ENCODE results near the gene ERN1.
A peak's percentile ranks its signal among the peaks of the same experiment; 100 is the strongest.

Gene ERN1

GRCh38 chr17:64147110-64148016 lies 17.4 kb upstream of the ERN1 start:
- peaks cover 17% of the 10 kb centered on the region for H3K4me1 ChIP-seq (ENCODE audit: insufficient read depth, low read length)
- H3K4me3 ChIP-seq (ENCODE audit: low read depth in 1 of 2, low read length in 2 of 2) = peak overlapping the region in 1 of 2 donors; percentile 89
- H3K9ac ChIP-seq (ENCODE audit: low read length) = peak overlapping the region; percentile 65

GRCh38 chr17:64146418-64147109 lies 16.6 kb upstream of the ERN1 start:
- H3K4me3 ChIP-seq (ENCODE audit: low read depth in 1 of 2, low read length in 2 of 2) = peak overlapping the region; percentile 89 to 93
- H3K4me1 ChIP-seq (ENCODE audit: insufficient read depth, low read length) = peaks cover 17% of the 10 kb centered on the region
- H3K27me3 ChIP-seq (ENCODE audit: control insufficient read depth in 1 of 2, insufficient read depth in 2 of 2, low read length in 2 of 2) = no peaks in the 10 kb centered on the region
- H3K9ac ChIP-seq (ENCODE audit: low read length) = peak overlapping the region; percentile 65
- peak overlapping the region; percentile 97 for H3K27ac ChIP-seq (ENCODE audit: low read depth, low read length)
- peaks cover 19% of the 10 kb centered on the region for H3K36me3 ChIP-seq (ENCODE audit: insufficient read depth, low read length)
- no peaks in the 10 kb centered on the region for H3K9me3 ChIP-seq (ENCODE audit: low read length)

More at GRCh38 chr17:64147110-64148016, 17.4 kb upstream of the ERN1 start:
- Histone ChIP-seq H3K27ac (ENCODE audit: low read depth, low read length) (peak overlapping the region; percentile 97), H3K27me3 (ENCODE audit: control insufficient read depth in 1 of 2, insufficient read depth in 2 of 2, low read length in 2 of 2) (no peaks in the 10 kb centered on the region), H3K9me3 (ENCODE audit: low read length) (no peaks in the 10 kb centered on the region), H3K36me3 (ENCODE audit: insufficient read depth, low read length) (peaks cover 23% of the 10 kb centered on the region)

DNA sequence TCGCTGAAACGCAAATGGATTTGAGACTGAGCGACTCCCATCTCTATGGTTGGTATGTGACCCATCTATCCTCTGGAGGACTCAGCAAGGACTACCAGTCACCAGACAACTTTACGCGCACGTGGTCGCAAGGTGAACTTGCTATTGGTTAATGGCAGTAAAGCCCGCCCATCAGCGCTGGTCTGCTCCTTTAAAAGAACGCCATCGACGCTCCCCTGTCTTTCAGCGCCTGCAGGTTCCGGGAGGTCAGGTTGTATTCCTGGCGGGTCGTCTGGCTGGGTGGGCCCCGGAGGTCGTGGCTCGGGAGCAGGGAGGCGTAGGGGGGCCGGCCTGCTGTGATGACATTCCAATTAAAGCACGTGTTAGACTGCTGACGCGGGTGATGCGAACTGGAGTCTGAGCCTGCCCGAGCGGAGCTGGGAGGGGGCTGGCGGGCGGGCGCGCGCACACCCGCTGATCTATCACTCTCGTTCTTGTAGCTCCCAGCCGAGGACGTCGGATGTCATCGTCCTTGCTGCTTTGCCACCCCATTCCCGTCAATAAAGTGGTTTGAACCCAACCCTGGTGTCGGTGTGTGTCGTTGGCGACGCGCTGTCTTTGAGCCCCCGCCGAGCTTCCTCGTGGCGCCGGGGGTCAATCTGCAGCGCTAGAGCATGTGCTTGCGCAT lies 15.9 kb upstream of the ERN1 start:
- Histone ChIP-seq H3K4me3 (ENCODE audit: low read depth in 1 of 2, low read length in 2 of 2) (peak overlapping the region; percentile 89 to 93), H3K4me1 (ENCODE audit: insufficient read depth, low read length) (peaks cover 17% of the 10 kb centered on the region), H3K36me3 (ENCODE audit: insufficient read depth, low read length) (peaks cover 19% of the 10 kb centered on the region), H3K27me3 (ENCODE audit: control insufficient read depth in 1 of 2, insufficient read depth in 2 of 2, low read length in 2 of 2) (no peaks in the 10 kb centered on the region), H3K9me3 (ENCODE audit: low read length) (no peaks in the 10 kb centered on the region), H3K27ac (ENCODE audit: low read depth, low read length) (peak overlapping the region; percentile 97), H3K9ac (ENCODE audit: low read length) (peak overlapping the region; percentile 69)

DNA sequence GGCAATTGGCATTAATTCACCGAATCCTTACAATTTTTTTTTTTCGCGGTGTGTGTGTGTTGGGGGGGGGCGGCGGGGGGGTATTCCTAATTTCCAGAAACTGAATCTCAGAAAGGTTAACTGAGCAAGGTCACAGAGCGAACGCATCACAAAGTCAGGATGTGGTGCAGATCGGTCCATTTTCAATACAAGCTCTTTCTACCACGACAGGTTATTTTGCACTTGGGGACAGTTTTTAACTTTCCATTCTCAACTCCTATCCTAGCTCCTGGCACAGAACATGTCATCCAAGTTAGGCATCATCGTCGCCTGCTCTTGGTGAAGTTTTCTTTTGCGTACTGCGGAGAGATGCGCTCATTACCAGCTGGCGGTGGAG lies 15.4 kb upstream of the ERN1 start:
- H3K9me3 ChIP-seq (ENCODE audit: low read length) = no peaks in the 10 kb centered on the region
- H3K27ac ChIP-seq (ENCODE audit: low read depth, low read length) = peak overlapping the region; percentile 97
- peaks cover 14% of the 10 kb centered on the region for H3K36me3 ChIP-seq (ENCODE audit: insufficient read depth, low read length)
- H3K27me3 ChIP-seq (ENCODE audit: control insufficient read depth in 1 of 2, insufficient read depth in 2 of 2, low read length in 2 of 2) = no peaks in the 10 kb centered on the region
- peaks cover 17% of the 10 kb centered on the region for H3K4me1 ChIP-seq (ENCODE audit: insufficient read depth, low read length)
- H3K4me3 ChIP-seq (ENCODE audit: low read depth in 1 of 2, low read length in 2 of 2) = peak overlapping the region; percentile 89 to 93
- H3K9ac ChIP-seq (ENCODE audit: low read length) = peak overlapping the region; percentile 69

GRCh38 chr17:64139542-64139941 lies 9.6 kb upstream of the ERN1 start:
- H3K9ac ChIP-seq (ENCODE audit: low read length) = no peak overlapping the region
- no peaks in the 10 kb centered on the region for H3K36me3 ChIP-seq (ENCODE audit: insufficient read depth, low read length)
- no peak overlapping the region for H3K4me3 ChIP-seq (ENCODE audit: low read depth in 1 of 2, low read length in 2 of 2)
- H3K27ac ChIP-seq (ENCODE audit: low read depth, low read length) = no peak overlapping the region
- H3K4me1 ChIP-seq (ENCODE audit: insufficient read depth, low read length) = no peaks in the 10 kb centered on the region
- no peaks in the 10 kb centered on the region for H3K27me3 ChIP-seq (ENCODE audit: control insufficient read depth in 1 of 2, insufficient read depth in 2 of 2, low read length in 2 of 2)
- no peaks in the 10 kb centered on the region for H3K9me3 ChIP-seq (ENCODE audit: low read length)

DNA sequence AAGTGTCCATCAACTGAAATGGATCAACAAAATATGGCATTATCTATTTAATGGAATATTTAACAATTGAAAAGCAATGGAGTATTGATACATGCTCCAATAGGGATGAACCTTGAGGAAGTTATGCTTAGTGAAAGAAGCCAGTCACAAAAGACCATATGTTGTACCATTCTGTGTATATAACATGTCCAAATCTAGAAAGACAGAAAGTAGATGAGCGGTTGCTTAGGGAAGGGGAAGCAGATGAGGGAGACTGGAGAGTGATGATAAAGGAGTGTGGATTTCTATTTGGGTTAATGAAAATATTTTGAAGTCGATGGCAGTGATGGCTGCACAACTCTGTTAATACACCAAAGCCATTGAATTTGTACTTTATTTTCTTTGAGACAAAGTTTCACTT lies 8.5 kb upstream of the ERN1 start:
- Histone ChIP-seq H3K36me3 (ENCODE audit: insufficient read depth, low read length) (no peaks in the 10 kb centered on the region), H3K27ac (ENCODE audit: low read depth, low read length) (no peak overlapping the region), H3K4me1 (ENCODE audit: insufficient read depth, low read length) (no peaks in the 10 kb centered on the region), H3K9ac (ENCODE audit: low read length) (no peak overlapping the region), H3K9me3 (ENCODE audit: low read length) (no peaks in the 10 kb centered on the region), H3K4me3 (ENCODE audit: low read depth in 1 of 2, low read length in 2 of 2) (no peak overlapping the region), H3K27me3 (ENCODE audit: control insufficient read depth in 1 of 2, insufficient read depth in 2 of 2, low read length in 2 of 2) (no peaks in the 10 kb centered on the region)

- Histone ChIP-seq H3K4me1 (ENCODE audit: insufficient read depth, low read length) (peaks cover 8% of the 10 kb centered on the region), H3K4me3 (ENCODE audit: low read depth in 1 of 2, low read length in 2 of 2) (no peak overlapping the region)
These were observed 5.1 kb upstream of the ERN1 start for GRCh38 chr17:64135000-64135399.

DNA sequence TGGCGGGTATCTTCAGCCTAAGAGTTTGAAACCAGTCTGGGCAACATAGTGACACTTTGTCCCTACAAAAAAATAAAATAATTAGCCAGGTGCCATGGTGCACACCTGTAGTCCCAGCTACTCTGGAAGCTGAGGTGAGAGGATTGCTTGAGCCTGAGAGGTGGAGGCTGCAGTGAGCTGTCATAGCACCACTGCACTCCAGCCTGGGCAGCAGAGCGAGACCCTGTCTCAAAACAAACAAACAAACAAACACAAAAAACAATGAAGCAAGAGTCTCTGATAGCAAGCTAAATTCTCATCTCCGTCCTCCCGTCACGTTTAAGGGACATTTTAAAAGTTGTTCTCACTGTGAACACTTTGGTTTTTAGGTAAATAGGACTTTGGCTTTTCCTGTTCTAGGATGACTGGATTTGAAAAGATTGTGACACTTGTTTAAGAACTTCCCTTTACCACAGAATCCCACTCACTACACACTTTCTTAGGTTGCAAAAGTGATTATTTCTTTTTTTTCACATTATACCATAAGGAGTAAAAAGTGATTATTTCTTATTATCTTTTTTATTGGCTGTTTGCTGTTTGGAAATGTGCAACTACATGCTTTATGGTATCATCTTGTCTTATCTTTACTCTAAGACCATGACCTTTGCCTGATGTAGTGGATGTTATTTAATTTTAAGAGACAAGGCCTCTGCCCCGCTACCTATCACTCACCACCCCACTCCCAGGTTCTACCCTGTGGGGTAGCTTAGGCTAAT lies 4.4 kb upstream of the ERN1 start:
- Histone ChIP-seq H3K4me1 (ENCODE audit: insufficient read depth, low read length) (peaks cover 8% of the 10 kb centered on the region), H3K36me3 (ENCODE audit: insufficient read depth, low read length) (no peaks in the 10 kb centered on the region), H3K27me3 (ENCODE audit: control insufficient read depth in 1 of 2, insufficient read depth in 2 of 2, low read length in 2 of 2) (no peaks in the 10 kb centered on the region), H3K9ac (ENCODE audit: low read length) (no peak overlapping the region), H3K9me3 (ENCODE audit: low read length) (no peaks in the 10 kb centered on the region), H3K27ac (ENCODE audit: low read depth, low read length) (no peak overlapping the region), H3K4me3 (ENCODE audit: low read depth in 1 of 2, low read length in 2 of 2) (no peak overlapping the region)

More at GRCh38 chr17:64135000-64135399, 5.1 kb upstream of the ERN1 start:
- no peaks in the 10 kb centered on the region for H3K9me3 ChIP-seq (ENCODE audit: low read length)
- no peaks in the 10 kb centered on the region for H3K36me3 ChIP-seq (ENCODE audit: insufficient read depth, low read length)
- H3K9ac ChIP-seq (ENCODE audit: low read length) = no peak overlapping the region
- H3K27ac ChIP-seq (ENCODE audit: low read depth, low read length) = no peak overlapping the region
- no peaks in the 10 kb centered on the region for H3K27me3 ChIP-seq (ENCODE audit: control insufficient read depth in 1 of 2, insufficient read depth in 2 of 2, low read length in 2 of 2)

GRCh38 chr17:64133546-64134215 lies 3.7 kb upstream of the ERN1 start:
- Histone ChIP-seq H3K27ac (ENCODE audit: low read depth, low read length) (no peak overlapping the region), H3K36me3 (ENCODE audit: insufficient read depth, low read length) (no peaks in the 10 kb centered on the region), H3K4me3 (ENCODE audit: low read depth in 1 of 2, low read length in 2 of 2) (no peak overlapping the region), H3K27me3 (ENCODE audit: control insufficient read depth in 1 of 2, insufficient read depth in 2 of 2, low read length in 2 of 2) (no peaks in the 10 kb centered on the region), H3K9me3 (ENCODE audit: low read length) (no peaks in the 10 kb centered on the region), H3K4me1 (ENCODE audit: insufficient read depth, low read length) (peaks cover 13% of the 10 kb centered on the region), H3K9ac (ENCODE audit: low read length) (no peak overlapping the region)

DNA sequence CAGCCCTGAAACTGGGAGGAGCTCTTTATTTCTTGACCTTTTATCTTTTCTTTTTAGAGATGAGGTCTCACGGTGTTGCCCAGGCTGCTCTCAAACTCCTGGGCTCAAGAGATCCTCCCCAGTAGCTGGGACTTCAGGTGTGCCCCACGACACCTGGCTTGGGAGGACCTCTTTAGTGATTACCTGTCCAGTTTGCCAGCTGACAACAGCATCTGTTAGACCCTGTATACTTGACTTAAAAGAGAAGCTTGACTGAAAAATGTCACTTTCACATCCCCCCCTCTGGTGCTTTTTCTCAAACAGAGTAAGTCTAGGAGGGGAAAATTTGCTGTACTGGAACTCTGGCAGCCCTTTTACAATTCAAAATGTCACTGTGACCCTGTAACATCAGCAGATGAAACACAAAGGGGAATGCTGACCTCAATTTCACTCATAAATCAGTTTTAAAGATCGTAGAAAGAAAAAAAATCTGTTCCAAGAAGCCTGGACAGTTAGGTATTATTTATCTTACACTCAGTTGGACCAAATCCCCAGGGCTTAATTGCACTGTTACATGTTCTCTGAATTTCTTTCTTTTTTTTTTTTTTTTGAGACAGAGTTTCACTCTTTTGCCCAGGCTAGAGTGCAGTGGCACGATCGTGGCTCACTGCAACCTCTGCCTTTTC lies 1.8 kb upstream of the ERN1 start:
- H3K9me3 ChIP-seq (ENCODE audit: low read length) = no peaks in the 10 kb centered on the region
- no peaks in the 10 kb centered on the region for H3K36me3 ChIP-seq (ENCODE audit: insufficient read depth, low read length)
- no peak overlapping the region for H3K4me3 ChIP-seq (ENCODE audit: low read depth in 1 of 2, low read length in 2 of 2)
- H3K27me3 ChIP-seq (ENCODE audit: control insufficient read depth in 1 of 2, insufficient read depth in 2 of 2, low read length in 2 of 2) = no peaks in the 10 kb centered on the region
- H3K4me1 ChIP-seq (ENCODE audit: insufficient read depth, low read length) = peaks cover 16% of the 10 kb centered on the region
- no peak overlapping the region for H3K9ac ChIP-seq (ENCODE audit: low read length)
- H3K27ac ChIP-seq (ENCODE audit: low read depth, low read length) = no peak overlapping the region

All from muscle layer of colon (tissue), 2 donors.